ENCODE data around the gene CRIP3. TPM values are rescaled to one million over a fixed set of nuclear protein-coding genes. Genes with fewer than 3 reads are reported as not detected.

Gene CRIP3
- total and polyA plus RNA-seq, 10 of the 15 experiments (the other 5 are each of a cell fraction or from before 2014, with no cell fraction given): 1.5 to 9.2 (median 2.2) TPM

GRCh38 chr6:43271944-43272343 is 36.7 kb downstream of the CRIP3 start:
- no peaks in the 10 kb centered on the region for H3K79me2 ChIP-seq (ENCODE audit: control insufficient read depth, insufficient read depth, low read length)
- H3K9me3 ChIP-seq (replicated peaks; ENCODE audit: control insufficient read depth, insufficient read depth, low read length): no peaks in the 10 kb centered on the region
- no peaks in the 10 kb centered on the region for H3K36me3 ChIP-seq (ENCODE audit: control insufficient read depth in 2 of 2, insufficient read depth in 2 of 2, low read length in 1 of 2)
- ChIA-PET SMC1A (ENCODE audit: uncharacterized antibody, unreplicated experiment) (interaction anchor here (1.1 to 3.2 kb wide), 8 partner anchors 8 to 126 kb away, joined by 3 to 11 read pairs (median 5); no protein-coding TSS in a partner anchor), CTCF (interaction anchor here (0.8 to 1.8 kb wide), 6 partner anchors 37 to 126 kb away, joined by 3 to 7 read pairs (median 4); partner anchors contain the start of gene CRIP3), RAD21 (ENCODE audit: unreplicated experiment) (interaction anchor here (1.2 kb wide), 1 partner anchor 51 kb away, joined by 7 read pairs; no protein-coding TSS in a partner anchor), POLR2A (interaction anchor here (1.0 to 1.5 kb wide), 4 partner anchors 47 to 235 kb away, joined by 3 to 5 read pairs (median 4); partner anchors contain the start of gene ZNF318)
- FAIRE-seq (no peak), ATAC-seq (no peak), DNase-seq (ENCODE audit: low read depth, low spot score) (no peak)
- intact Hi-C loops (cut with micrococcal nuclease; ENCODE audit: unreplicated experiment): no loop called here
- H3K27me3 ChIP-seq (replicated peaks in 1 of 2; ENCODE audit: control insufficient read depth in 2 of 2, insufficient read depth in 2 of 2, low read length in 1 of 2): no peaks in the 10 kb centered on the region; a peak in 1 of 4 replicates
- no peak overlapping the region for H2AFZ ChIP-seq (ENCODE audit: control insufficient read depth, low read depth, low read length)
- no peak overlapping the region for H3K9ac ChIP-seq (ENCODE audit: control insufficient read depth, insufficient read depth, low read length)
- in situ Hi-C loops (cut with MboI): no loop called here
- no peak overlapping the region for H3K4me2 ChIP-seq (ENCODE audit: control insufficient read depth, insufficient read depth)
- H3K27ac ChIP-seq (ENCODE audit: control insufficient read depth, insufficient read depth): no peak overlapping the region
- no peak for TF ChIP-seq NFXL1 (IDR thresholded peaks at IDR 0.05; ENCODE audit: borderline replicate concordance)
- no peak for TF ChIP-seq REST (IDR thresholded peaks at IDR 0.05; ENCODE audit: low read depth, low read length)
- no peak for TF ChIP-seq TAF1 (IDR thresholded peaks at IDR 0.05; ENCODE audit: borderline replicate concordance, low read depth, low read length)
- no peak for TF ChIP-seq LARP7 (IDR thresholded peaks at IDR 0.05)
- no peak for TF ChIP-seq MAX (IDR thresholded peaks at IDR 0.05; ENCODE audit: low read depth, low read length)
- TF ChIP-seq PRDM15 (CRISPR knock-in tag; IDR thresholded peaks at IDR 0.05): no peak
- no peak for TF ChIP-seq SMAD1 (IDR thresholded peaks at IDR 0.05; ENCODE audit: low read depth, partially characterized antibody)
- no peak for TF ChIP-seq KDM1A (IDR thresholded peaks at IDR 0.05; ENCODE audit: borderline replicate concordance)
- 0 out of 2 replicates have a peak, but pooled peaks have one; percentile 3 for TF ChIP-seq RAD21 (IDR thresholded peaks at IDR 0.05; ENCODE audit: insufficient read depth, low read depth, low read length)
- H4K20me1 ChIP-seq (ENCODE audit: control insufficient read depth, insufficient read depth): no peaks in the 10 kb centered on the region
- no TSS peak for BruUV-seq (replicated peaks)
- H3K4me3 ChIP-seq: no peak overlapping the region
- peaks cover 28% of the 10 kb centered on the region for H3K4me1 ChIP-seq (ENCODE audit: control insufficient read depth, insufficient read depth, low read length)
